Measurements from ENCODE around the gene CZIB. TPM values are rescaled to one million over a fixed set of nuclear protein-coding genes. Genes with fewer than 3 reads are reported as not detected.

CZIB gene
- polyA plus RNA-seq, 2 of the 4 experiments (the other 2 are of a cell fraction), result 33.1 to 66.2 TPM

DNA sequence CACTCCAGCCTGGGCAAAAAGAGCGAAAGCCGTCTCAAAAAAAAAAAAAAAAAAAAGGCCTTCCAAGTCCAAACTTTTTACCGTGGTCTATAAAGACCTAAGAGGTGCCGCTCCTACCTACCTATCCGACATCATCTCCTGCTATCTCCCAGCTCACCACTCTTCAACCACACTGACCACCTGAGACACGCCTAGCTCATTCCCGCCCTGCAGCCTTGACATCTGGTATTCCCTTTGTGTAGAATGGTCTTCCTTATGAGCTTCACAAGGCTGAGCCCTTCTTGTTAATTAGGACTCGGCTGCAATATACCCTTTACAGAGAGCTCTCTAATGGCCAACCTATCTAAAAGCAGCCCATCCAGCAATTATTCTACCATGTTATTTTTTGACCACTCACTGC is 17.2 kb upstream of the CZIB start:
- CTCF ChIA-PET, result no interaction called here
- ATAC-seq (peak in 1 of 2 experiments; percentile 3; a peak in 1 of 6 replicates), FAIRE-seq (no peak), DNase-seq (ENCODE audit: low read depth in 1 of 2, low spot score in 1 of 2) (no peak)
- Histone ChIP-seq H3K27ac (peak overlapping the region; percentile 91 to 93), H3K4me3 (peak overlapping the region; percentile 81), H3K9me3 (no peaks in the 10 kb centered on the region), H3K4me1 (peaks cover 15% of the 10 kb centered on the region; the same call in 2 of the 3 replicates), H3K4me2 (peak overlapping the region; percentile 81)
- POLR2A ChIA-PET, result interaction anchor here (1.4 kb wide), 1 partner anchor 9 kb away, joined by 5 read pairs; no protein-coding TSS in a partner anchor
- TF ChIP-seq HOXB5 (CRISPR knock-in tag; IDR thresholded peaks at IDR 0.05) (no peak), CBX8 (IDR thresholded peaks at IDR 0.05) (no peak), NPAS2 (CRISPR knock-in tag; IDR thresholded peaks at IDR 0.05; ENCODE audit: borderline replicate concordance) (no peak), POLR2AphosphoS2 (conservative IDR thresholded peaks at IDR 0.05; ENCODE audit: low read length) (no peak), CEBPB (IDR thresholded peaks at IDR 0.05) (no peak)
- TF ChIP-seq, protein P1, sequence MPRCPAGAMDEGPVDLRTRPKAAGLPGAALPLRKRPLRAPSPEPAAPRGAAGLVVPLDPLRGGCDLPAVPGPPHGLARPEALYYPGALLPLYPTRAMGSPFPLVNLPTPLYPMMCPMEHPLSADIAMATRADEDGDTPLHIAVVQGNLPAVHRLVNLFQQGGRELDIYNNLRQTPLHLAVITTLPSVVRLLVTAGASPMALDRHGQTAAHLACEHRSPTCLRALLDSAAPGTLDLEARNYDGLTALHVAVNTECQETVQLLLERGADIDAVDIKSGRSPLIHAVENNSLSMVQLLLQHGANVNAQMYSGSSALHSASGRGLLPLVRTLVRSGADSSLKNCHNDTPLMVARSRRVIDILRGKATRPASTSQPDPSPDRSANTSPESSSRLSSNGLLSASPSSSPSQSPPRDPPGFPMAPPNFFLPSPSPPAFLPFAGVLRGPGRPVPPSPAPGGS (IDR thresholded peaks at IDR 0.05), result no peak
- TF ChIP-seq, protein P2, sequence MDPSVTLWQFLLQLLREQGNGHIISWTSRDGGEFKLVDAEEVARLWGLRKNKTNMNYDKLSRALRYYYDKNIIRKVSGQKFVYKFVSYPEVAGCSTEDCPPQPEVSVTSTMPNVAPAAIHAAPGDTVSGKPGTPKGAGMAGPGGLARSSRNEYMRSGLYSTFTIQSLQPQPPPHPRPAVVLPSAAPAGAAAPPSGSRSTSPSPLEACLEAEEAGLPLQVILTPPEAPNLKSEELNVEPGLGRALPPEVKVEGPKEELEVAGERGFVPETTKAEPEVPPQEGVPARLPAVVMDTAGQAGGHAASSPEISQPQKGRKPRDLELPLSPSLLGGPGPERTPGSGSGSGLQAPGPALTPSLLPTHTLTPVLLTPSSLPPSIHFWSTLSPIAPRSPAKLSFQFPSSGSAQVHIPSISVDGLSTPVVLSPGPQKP (IDR thresholded peaks at IDR 0.05; ENCODE audit: low read depth, low read length), result no peak
- 38% methylated on average over 8 of the region's 8 CpGs for WGBS (ENCODE audit: missing lambda C conversion rate)

DNA sequence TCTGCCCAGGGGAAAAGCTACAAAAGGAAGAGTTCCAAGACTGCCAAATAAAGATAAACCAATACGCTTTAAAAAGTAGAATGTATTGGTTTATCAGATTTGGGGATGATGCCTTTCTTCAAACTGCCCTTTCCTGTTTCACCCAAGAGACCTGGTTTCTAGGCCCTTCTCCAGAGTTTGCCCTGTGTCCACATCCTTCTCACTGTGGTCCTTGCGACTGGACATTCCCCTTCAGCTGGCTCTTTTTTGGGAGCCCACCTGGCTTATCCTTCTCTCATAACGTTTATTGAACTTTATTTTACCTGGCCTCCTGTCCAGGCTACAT is 490 bp upstream of the CZIB start:
- H3K4me1 ChIP-seq, result peaks cover 11% of the 10 kb centered on the region; the same call in 2 of the 3 replicates
- DNase-seq (ENCODE audit: low read depth in 1 of 2, low spot score in 1 of 2) (no peak), FAIRE-seq (no peak), ATAC-seq (no peak)
- peak overlapping the region; percentile 85 for H3K4me2 ChIP-seq
- H3K4me3 ChIP-seq, result peak overlapping the region; percentile 64
- 31% methylated on average over 3 of the region's 3 CpGs for WGBS (ENCODE audit: missing lambda C conversion rate)
- H3K27ac ChIP-seq, result peak overlapping the region; percentile 88 to 99
- TF ChIP-seq HOXB5 (CRISPR knock-in tag; IDR thresholded peaks at IDR 0.05) (no peak), ZSCAN20 (CRISPR knock-in tag; IDR thresholded peaks at IDR 0.05) (no peak)
- H3K9me3 ChIP-seq, result no peaks in the 10 kb centered on the region
- CTCF ChIA-PET, result interaction anchor here (0.6 kb wide), 1 partner anchor 232 kb away, joined by 3 read pairs; no protein-coding TSS in a partner anchor
- POLR2A ChIA-PET, result interaction anchor here (1.8 kb wide), 1 partner anchor 14 kb away, joined by 6 read pairs; no protein-coding TSS in a partner anchor

DNA sequence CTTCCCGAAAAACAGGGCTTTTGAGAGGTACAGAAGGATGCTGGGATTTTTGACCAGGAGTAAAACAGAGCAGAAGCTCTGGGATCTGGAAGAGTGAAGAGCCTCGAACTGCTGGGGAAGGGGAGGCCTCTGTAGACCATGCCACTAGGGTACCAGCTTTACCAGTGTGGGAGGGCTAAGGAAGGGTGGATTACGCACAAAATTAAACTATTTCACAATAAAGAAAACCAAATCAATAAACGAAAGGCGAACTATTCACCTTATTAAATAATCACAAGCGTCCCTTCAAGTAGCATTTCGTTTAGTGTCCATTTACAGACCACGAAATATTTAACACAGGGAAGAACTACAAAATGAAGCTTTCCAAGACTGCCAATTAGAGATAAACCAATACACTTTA is 723 bp downstream of the CZIB start:
- 17% methylated on average over 8 of the region's 8 CpGs for WGBS (ENCODE audit: missing lambda C conversion rate)
- H3K4me2 ChIP-seq, result peak overlapping the region; percentile 87
- peaks cover 11% of the 10 kb centered on the region; the same call in 2 of the 3 replicates for H3K4me1 ChIP-seq
- POLR2A ChIA-PET, result interaction anchor here (1.0 to 1.8 kb wide), 2 partner anchors 9 to 15 kb away, joined by 3 to 6 read pairs; no protein-coding TSS in a partner anchor
- H3K27ac ChIP-seq, result peak overlapping the region; percentile 88 to 99
- FAIRE-seq (no peak), DNase-seq (ENCODE audit: low read depth in 1 of 2, low spot score in 1 of 2) (no peak), ATAC-seq (no peak)
- H3K4me3 ChIP-seq, result peak overlapping the region; percentile 64
- CTCF ChIA-PET, result interaction anchor here (1.0 kb wide), 1 partner anchor 520 kb away, joined by 3 read pairs; no protein-coding TSS in a partner anchor
- H3K9me3 ChIP-seq, result no peaks in the 10 kb centered on the region
- TF ChIP-seq GATA3 (IDR thresholded peaks at IDR 0.05; ENCODE audit: borderline replicate concordance), result no peak
- no peak for TF ChIP-seq RFX5 (IDR thresholded peaks at IDR 0.05)
- TF ChIP-seq RAD21 (conservative IDR thresholded peaks at IDR 0.05 in 1 of 2, IDR thresholded peaks at IDR 0.05 in 1 of 2), result no peak

DNA sequence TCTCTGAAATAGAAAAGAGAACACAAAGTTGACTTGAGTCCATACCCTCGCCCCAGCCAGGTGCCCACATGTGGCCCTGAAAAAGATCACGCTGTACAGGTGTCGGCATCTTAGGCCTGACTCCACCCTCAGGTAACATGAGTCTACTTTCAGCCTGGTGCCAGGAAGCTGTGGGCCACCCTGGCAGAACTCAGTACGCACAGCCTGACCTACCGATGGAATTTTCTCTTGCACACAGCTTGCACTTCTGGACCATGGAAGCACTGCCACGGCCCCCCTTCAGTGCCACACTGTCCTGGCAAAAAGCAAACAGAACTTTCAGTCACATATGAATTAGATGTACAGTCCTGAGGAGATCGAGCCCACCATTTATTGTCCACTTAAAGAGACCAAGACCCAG is 2.2 kb downstream of the CZIB start:
- ChIA-PET CTCF (no interaction called here), POLR2A (no interaction called here)
- DNase-seq (ENCODE audit: low read depth in 1 of 2, low spot score in 1 of 2), result no peak
- no peak for ATAC-seq
- Histone ChIP-seq H3K4me1 (peaks cover 11% of the 10 kb centered on the region; the same call in 2 of the 3 replicates), H3K4me3 (no peak overlapping the region), H3K27ac (no peak overlapping the region), H3K4me2 (no peak overlapping the region), H3K9me3 (no peaks in the 10 kb centered on the region)
- no peak for FAIRE-seq
- 88% methylated on average over 7 of the region's 7 CpGs for WGBS (ENCODE audit: missing lambda C conversion rate)
- TF ChIP-seq ZSCAN20 (CRISPR knock-in tag; IDR thresholded peaks at IDR 0.05) (no peak), RFX5 (IDR thresholded peaks at IDR 0.05) (no peak), NPAS2 (CRISPR knock-in tag; IDR thresholded peaks at IDR 0.05; ENCODE audit: borderline replicate concordance) (no peak), FOXS1 (CRISPR knock-in tag; IDR thresholded peaks at IDR 0.05) (no peak), MAZ (IDR thresholded peaks at IDR 0.05; ENCODE audit: borderline replicate concordance, low read depth, low read length) (no peak), PHF8 (IDR thresholded peaks at IDR 0.05; ENCODE audit: borderline replicate concordance, low read depth) (no peak), CHD4 (IDR thresholded peaks at IDR 0.05; ENCODE audit: borderline replicate concordance) (no peak)
- TF ChIP-seq, protein P3, sequence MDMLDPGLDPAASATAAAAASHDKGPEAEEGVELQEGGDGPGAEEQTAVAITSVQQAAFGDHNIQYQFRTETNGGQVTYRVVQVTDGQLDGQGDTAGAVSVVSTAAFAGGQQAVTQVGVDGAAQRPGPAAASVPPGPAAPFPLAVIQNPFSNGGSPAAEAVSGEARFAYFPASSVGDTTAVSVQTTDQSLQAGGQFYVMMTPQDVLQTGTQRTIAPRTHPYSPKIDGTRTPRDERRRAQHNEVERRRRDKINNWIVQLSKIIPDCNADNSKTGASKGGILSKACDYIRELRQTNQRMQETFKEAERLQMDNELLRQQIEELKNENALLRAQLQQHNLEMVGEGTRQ (IDR thresholded peaks at IDR 0.05), result no peak
- TF ChIP-seq, protein P4, sequence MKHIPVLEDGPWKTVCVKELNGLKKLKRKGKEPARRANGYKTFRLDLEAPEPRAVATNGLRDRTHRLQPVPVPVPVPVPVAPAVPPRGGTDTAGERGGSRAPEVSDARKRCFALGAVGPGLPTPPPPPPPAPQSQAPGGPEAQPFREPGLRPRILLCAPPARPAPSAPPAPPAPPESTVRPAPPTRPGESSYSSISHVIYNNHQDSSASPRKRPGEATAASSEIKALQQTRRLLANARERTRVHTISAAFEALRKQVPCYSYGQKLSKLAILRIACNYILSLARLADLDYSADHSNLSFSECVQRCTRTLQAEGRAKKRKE (CRISPR knock-in tag; IDR thresholded peaks at IDR 0.05; ENCODE audit: low read depth), result no peak
- TF ChIP-seq, protein P2 (IDR thresholded peaks at IDR 0.05; ENCODE audit: low read depth, low read length), result no peak

All from A549 (cell line).